ENCODE measurements around the gene ITGAX.

GRCh38 chr16:31371619-31372484 lies 16.9 kb downstream of the ITGAX start:
- TF ChIP-seq CTCF (IDR thresholded peaks at IDR 0.05) (no peak), POLR2A (IDR thresholded peaks at IDR 0.05) (no peak), POLR2AphosphoS5 (IDR thresholded peaks at IDR 0.05) (no peak), EP300 (IDR thresholded peaks at IDR 0.05; ENCODE audit: low read depth) (no peak)
